Measurements from ENCODE around the gene PLA2G4C.

DNA sequence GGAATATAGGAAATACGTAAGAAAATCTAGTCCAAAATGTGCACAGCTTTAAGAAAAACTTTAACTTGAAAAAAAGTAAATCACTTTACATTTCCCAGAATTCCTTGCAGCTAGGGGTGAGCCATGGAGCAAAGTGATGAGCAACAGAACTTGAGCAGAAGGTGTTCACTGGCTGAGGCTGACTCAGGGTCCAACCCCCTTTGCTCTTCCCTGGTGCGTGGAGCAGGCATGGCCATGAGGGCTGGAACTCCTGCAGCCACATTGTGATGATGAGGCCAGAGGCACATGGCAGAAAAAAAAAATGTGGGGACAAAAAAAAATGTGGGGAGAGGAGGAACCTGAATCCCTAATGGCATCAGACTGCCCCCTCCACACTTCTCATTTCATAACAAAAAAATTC lies 9.9 kb upstream of the PLA2G4C start:
- TF ChIP-seq, protein P1, sequence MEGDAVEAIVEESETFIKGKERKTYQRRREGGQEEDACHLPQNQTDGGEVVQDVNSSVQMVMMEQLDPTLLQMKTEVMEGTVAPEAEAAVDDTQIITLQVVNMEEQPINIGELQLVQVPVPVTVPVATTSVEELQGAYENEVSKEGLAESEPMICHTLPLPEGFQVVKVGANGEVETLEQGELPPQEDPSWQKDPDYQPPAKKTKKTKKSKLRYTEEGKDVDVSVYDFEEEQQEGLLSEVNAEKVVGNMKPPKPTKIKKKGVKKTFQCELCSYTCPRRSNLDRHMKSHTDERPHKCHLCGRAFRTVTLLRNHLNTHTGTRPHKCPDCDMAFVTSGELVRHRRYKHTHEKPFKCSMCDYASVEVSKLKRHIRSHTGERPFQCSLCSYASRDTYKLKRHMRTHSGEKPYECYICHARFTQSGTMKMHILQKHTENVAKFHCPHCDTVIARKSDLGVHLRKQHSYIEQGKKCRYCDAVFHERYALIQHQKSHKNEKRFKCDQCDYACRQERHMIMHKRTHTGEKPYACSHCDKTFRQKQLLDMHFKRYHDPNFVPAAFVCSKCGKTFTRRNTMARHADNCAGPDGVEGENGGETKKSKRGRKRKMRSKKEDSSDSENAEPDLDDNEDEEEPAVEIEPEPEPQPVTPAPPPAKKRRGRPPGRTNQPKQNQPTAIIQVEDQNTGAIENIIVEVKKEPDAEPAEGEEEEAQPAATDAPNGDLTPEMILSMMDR (IDR thresholded peaks at IDR 0.05; ENCODE audit: low read depth, low read length), result no peak
- TF ChIP-seq, protein P2, sequence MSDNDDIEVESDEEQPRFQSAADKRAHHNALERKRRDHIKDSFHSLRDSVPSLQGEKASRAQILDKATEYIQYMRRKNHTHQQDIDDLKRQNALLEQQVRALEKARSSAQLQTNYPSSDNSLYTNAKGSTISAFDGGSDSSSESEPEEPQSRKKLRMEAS (IDR thresholded peaks at IDR 0.05; ENCODE audit: low read depth, low read length), result peak; percentile 36; the same call in 1 of the 2 replicates
- TF ChIP-seq POLR2A (IDR thresholded peaks at IDR 0.05; ENCODE audit: extremely low read depth, insufficient read length) (no peak), MYC (IDR thresholded peaks at IDR 0.05; ENCODE audit: low read depth, low read length) (0 out of 2 replicates have a peak, but pooled peaks have one; percentile 29)

All from NB4 (cell line).